SK-N-SH treated with all-trans-retinoic acid at 6 μM for 48 hours (cell line): Measurements from ENCODE around the gene CXCL9.

Experiments
- CREB5 ChIP-seq: fragments of 250-450 bp; sonication (Bioruptor Pico); IDR thresholded peaks from 2 replicates; pipeline ENCODE4 v1.5.1; 2020; ENCODE audit warnings: low read depth, mild to moderate bottlenecking, moderate library complexity
- POU6F1 ChIP-seq: fragments of 250-450 bp; sonication (Bioruptor Pico); IDR thresholded peaks from 2 replicates; pipeline ENCODE4 v1.8.0; 2021; ENCODE audit warnings: low read depth, mild to moderate bottlenecking, moderate library complexity, borderline replicate concordance
- RARB ChIP-seq: fragments of 250-450 bp; sonication (Bioruptor Pico); IDR thresholded peaks from 2 replicates; pipeline ENCODE4 v1.8.0; 2021; ENCODE audit warnings: mild to moderate bottlenecking, moderate library complexity
- TOX ChIP-seq: fragments of 250-450 bp; sonication (Bioruptor Pico); IDR thresholded peaks from 2 replicates; pipeline ENCODE4 v1.8.0; 2021; ENCODE audit warnings: mild to moderate bottlenecking, moderate library complexity, borderline replicate concordance

- TF ChIP-seq TOX (CRISPR knock-in tag): no peak
- TF ChIP-seq RARB (CRISPR knock-in tag): no peak
- TF ChIP-seq CREB5 (CRISPR knock-in tag): no peak
- TF ChIP-seq POU6F1 (CRISPR knock-in tag): no peak
Measured at GRCh38 chr4:76002176-76002575, 5.1 kb downstream of the CXCL9 start.
